Esophagus squamous epithelium (tissue), 5 donors: ENCODE measurements around the gene MED27. TPM values are rescaled to one million over a fixed set of nuclear protein-coding genes. Genes with fewer than 3 reads are reported as not detected.

Source experiments
- DNase-seq: peaks from one replicate; lab custom pipeline; 2025; lab: John Stamatoyannopoulos, UW
- H3K27ac ChIP-seq, 4 donors: fragments of 200-600 bp; sonication (generic); one replicate each; pipeline ENCODE4 v1.5.1; 2016 to 2019; ENCODE audit warnings: mild to moderate bottlenecking in 1 of 4
- H3K27me3 ChIP-seq, 4 donors: fragments of 200-600 bp; sonication (generic); 1 replicate in 3 of 4; 2 replicates in 1 of 4; pipeline versions ENCODE4 v1.5.1 to v1.6.0; 2017 to 2021; ENCODE audit warnings: antibody characterized with exemption in 1 of 4
- H3K36me3 ChIP-seq, 3 donors: fragments of 200-600 bp; sonication (generic); one replicate each; pipeline ENCODE4 v1.5.1; 2016 to 2019
- H3K4me1 ChIP-seq, 3 donors: fragments of 200-600 bp; sonication (generic); one replicate each; pipeline ENCODE4 v1.5.1; 2017 to 2019
- H3K4me3 ChIP-seq, 4 donors: fragments of 200-600 bp; sonication (generic); 1 replicate in 3 of 4; 2 replicates in 1 of 4; pipeline ENCODE4 v1.5.1; 2016 to 2019; ENCODE audit warnings: mild to moderate bottlenecking in 2 of 4, moderate library complexity in 1 of 4
- H3K9me3 ChIP-seq, 3 donors: fragments of 200-600 bp; sonication (generic); one replicate each; pipeline ENCODE4 v1.5.1; 2016 to 2019
- CTCF ChIP-seq, 6 experiments: fragments of 450-650 bp in 4 of 6; fragments of 200-600 bp in 2 of 6; sonication (generic) in 2 of 6; IDR thresholded peaks; one replicate each; pipeline ENCODE4 v1.5.1; 2016 to 2019; ENCODE audit warnings: antibody characterized with exemption in 6 of 6, mild to moderate bottlenecking in 4 of 6, moderate library complexity in 4 of 6
- POLR2A ChIP-seq, 4 donors: fragments of 450-650 bp; IDR thresholded peaks; one replicate each; pipeline ENCODE4 v1.6.1; 2017; ENCODE audit warnings: antibody characterized with exemption in 4 of 4, mild to moderate bottlenecking in 4 of 4, moderate library complexity in 3 of 4
- WGBS, 2 donors: methylation state at CpG; one replicate each; pipeline ENCODE4 v1.1.5; 2018; 5-methylcytosine and 5-hydroxymethylcytosine counted together
- intact Hi-C: fragments of 100-400 bp; cut with DNase I; formaldehyde crosslinking; loops from one replicate; pipeline ENCODE4 v1.15.0; 2022
- total RNA-seq, 4 donors: library from RNA; depleted of rRNA; stranded (reverse); fragments of >200 nt; gene quantifications; one replicate each; pipeline ENCODE4 v1.1.0, GENCODE V29; 2016
- donor health status: DM: yes; HTN: yes; CAD: no.

The MED27 gene
- total RNA-seq, 4 donors from 2014 or later = 10.6 to 20.0 (median 17.6) TPM

GRCh38 chr9:132026932-132027585, 52.6 kb downstream of the MED27 start:
- TF ChIP-seq POLR2A (IDR thresholded peaks at IDR 0.05) (no peak), CTCF (IDR thresholded peaks at IDR 0.05) (no peak)
- H3K9me3 ChIP-seq = no peaks in the 10 kb centered on the region
- no peak overlapping the region for H3K4me3 ChIP-seq
- H3K36me3 ChIP-seq = no peaks in the 10 kb centered on the region
- H3K27me3 ChIP-seq = no peaks in the 10 kb centered on the region
- intact Hi-C loops = no loop called here
- peak overlapping the region in 3 of 4 donors; percentile 35 to 59 (median 50) for H3K27ac ChIP-seq
- H3K4me1 ChIP-seq = peaks cover 17 to 66% (median 23%) of the 10 kb centered on the region in 3 donors
- no peak for DNase-seq
- WGBS, 2 donors = 35 to 45% methylated on average over 12 of the region's 12 CpGs

GRCh38 chr9:132025766-132026165, 53.9 kb downstream of the MED27 start:
- TF ChIP-seq CTCF (IDR thresholded peaks at IDR 0.05) = no peak
- TF ChIP-seq POLR2A (IDR thresholded peaks at IDR 0.05) = no peak
- H3K27me3 ChIP-seq = no peaks in the 10 kb centered on the region
- WGBS, 2 donors = 33 to 51% methylated on average over 3 of the region's 3 CpGs
- H3K27ac ChIP-seq = peak overlapping the region in 2 of 4 donors; percentile 17 to 50
- DNase-seq = no peak
- intact Hi-C loops = no loop called here
- H3K4me3 ChIP-seq = no peak overlapping the region
- peaks cover 17 to 76% (median 23%) of the 10 kb centered on the region in 3 donors for H3K4me1 ChIP-seq
- no peaks in the 10 kb centered on the region for H3K9me3 ChIP-seq
- H3K36me3 ChIP-seq = no peaks in the 10 kb centered on the region

- H3K27ac ChIP-seq = no peak overlapping the region
These were observed 55.1 kb downstream of the MED27 start for GRCh38 chr9:132024589-132024988.

GRCh38 chr9:132023419-132024180, 56.1 kb downstream of the MED27 start:
- no peak overlapping the region for H3K27ac ChIP-seq

More at GRCh38 chr9:132024589-132024988, 55.1 kb downstream of the MED27 start:
- WGBS, 2 donors = 76 to 81% methylated on average over 7 of the region's 7 CpGs
- Histone ChIP-seq H3K27me3 (no peaks in the 10 kb centered on the region), H3K4me3 (no peak overlapping the region), H3K36me3 (no peaks in the 10 kb centered on the region), H3K9me3 (no peaks in the 10 kb centered on the region), H3K4me1 (peaks cover 24 to 86% (median 28%) of the 10 kb centered on the region in 3 donors)
- intact Hi-C loops = no loop called here
- TF ChIP-seq CTCF (IDR thresholded peaks at IDR 0.05) = no peak
- TF ChIP-seq POLR2A (IDR thresholded peaks at IDR 0.05) = no peak
- no peak for DNase-seq

More at GRCh38 chr9:132023419-132024180, 56.1 kb downstream of the MED27 start:
- intact Hi-C loops = no loop called here
- Histone ChIP-seq H3K9me3 (no peaks in the 10 kb centered on the region), H3K27me3 (no peaks in the 10 kb centered on the region), H3K4me3 (no peak overlapping the region), H3K4me1 (peaks cover 24 to 77% (median 28%) of the 10 kb centered on the region in 3 donors), H3K36me3 (no peaks in the 10 kb centered on the region)
- WGBS, 2 donors = 51 to 66% methylated on average over 5 of the region's 5 CpGs
- TF ChIP-seq CTCF (IDR thresholded peaks at IDR 0.05) (no peak), POLR2A (IDR thresholded peaks at IDR 0.05) (no peak)
- DNase-seq = no peak
